ENCODE measurements around the gene ZGPAT. TPM values are rescaled to one million over a fixed set of nuclear protein-coding genes. Genes with fewer than 3 reads are reported as not detected.

Gene ZGPAT
- total RNA-seq, 1 experiment from 2014 or later = 27.6 TPM

DNA sequence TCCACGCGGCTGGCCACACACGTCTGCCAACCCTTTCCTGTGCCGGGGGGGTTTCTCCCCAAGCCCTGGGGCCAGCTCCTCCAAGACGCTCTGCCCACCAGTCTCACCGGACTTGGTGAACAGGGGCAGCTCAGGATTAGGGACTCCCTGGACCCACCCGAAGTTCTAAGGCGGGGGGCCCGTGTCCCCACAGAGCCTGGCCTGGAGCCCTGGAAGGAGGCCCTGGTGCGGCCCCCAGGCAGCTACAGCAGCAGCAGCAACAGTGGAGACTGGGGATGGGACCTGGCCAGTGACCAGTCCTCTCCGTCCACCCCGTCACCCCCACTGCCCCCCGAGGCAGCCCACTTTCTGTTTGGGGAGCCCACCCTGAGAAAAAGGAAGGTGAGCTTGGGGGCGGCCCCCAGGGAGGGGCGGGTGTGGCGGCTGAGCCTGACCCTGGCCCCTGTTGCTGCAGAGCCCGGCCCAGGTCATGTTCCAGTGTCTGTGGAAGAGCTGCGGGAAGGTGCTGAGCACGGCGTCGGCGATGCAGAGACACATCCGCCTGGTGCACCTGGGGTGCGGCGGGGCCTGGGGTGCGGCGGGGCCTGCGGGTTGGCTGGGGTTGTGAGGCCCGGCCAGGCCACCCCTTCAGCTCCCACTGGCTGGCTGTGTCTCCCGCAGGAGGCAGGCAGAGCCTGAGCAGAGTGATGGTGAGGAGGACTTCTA, 34.0 kb downstream of the ZGPAT start:
- no peak overlapping the region for H3K27ac ChIP-seq (ENCODE audit: insufficient read length, low read depth, low read length)
- no CpG with 5 or more reads among the region's 30 CpGs for WGBS (ENCODE audit: extremely low coverage, insufficient read length, low lambda C conversion rate)
- TF ChIP-seq, protein P1, sequence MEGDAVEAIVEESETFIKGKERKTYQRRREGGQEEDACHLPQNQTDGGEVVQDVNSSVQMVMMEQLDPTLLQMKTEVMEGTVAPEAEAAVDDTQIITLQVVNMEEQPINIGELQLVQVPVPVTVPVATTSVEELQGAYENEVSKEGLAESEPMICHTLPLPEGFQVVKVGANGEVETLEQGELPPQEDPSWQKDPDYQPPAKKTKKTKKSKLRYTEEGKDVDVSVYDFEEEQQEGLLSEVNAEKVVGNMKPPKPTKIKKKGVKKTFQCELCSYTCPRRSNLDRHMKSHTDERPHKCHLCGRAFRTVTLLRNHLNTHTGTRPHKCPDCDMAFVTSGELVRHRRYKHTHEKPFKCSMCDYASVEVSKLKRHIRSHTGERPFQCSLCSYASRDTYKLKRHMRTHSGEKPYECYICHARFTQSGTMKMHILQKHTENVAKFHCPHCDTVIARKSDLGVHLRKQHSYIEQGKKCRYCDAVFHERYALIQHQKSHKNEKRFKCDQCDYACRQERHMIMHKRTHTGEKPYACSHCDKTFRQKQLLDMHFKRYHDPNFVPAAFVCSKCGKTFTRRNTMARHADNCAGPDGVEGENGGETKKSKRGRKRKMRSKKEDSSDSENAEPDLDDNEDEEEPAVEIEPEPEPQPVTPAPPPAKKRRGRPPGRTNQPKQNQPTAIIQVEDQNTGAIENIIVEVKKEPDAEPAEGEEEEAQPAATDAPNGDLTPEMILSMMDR (conservative IDR thresholded peaks at IDR 0.05) = no peak

More for the DNA sequence above, 34.0 kb downstream of the ZGPAT start:
- H3K4me2 ChIP-seq (ENCODE audit: insufficient read depth, insufficient read length, low read length) = no peak overlapping the region
- H2BK12ac ChIP-seq (ENCODE audit: insufficient read length, low read depth, low read length) = no peak overlapping the region
- no peak for DNase-seq
- H3K27ac Mint-ChIP-seq = no peak overlapping the region
- no peak overlapping the region for H3K23ac ChIP-seq (ENCODE audit: insufficient read length, low read depth, low read length)
- H4K20me1 ChIP-seq (ENCODE audit: control insufficient read depth, insufficient read depth, insufficient read length) = no peaks in the 10 kb centered on the region
- no peaks in the 10 kb centered on the region for H3K27me3 ChIP-seq (ENCODE audit: insufficient read depth, low read length)
- no peak overlapping the region for H2AFZ ChIP-seq (ENCODE audit: low read length)
- no peak overlapping the region for H3K9ac ChIP-seq (ENCODE audit: extremely low read depth, insufficient read length, low read length)
- no peaks in the 10 kb centered on the region for H3K9me3 ChIP-seq (ENCODE audit: control insufficient read depth, low read depth, low read length)
- no peak overlapping the region for H3K18ac ChIP-seq (ENCODE audit: insufficient read length, low read depth, low read length)
- H3T11ph ChIP-seq (ENCODE audit: low read length) = no peak overlapping the region
- no peak overlapping the region for H3K14ac ChIP-seq (ENCODE audit: insufficient read depth, low read length)
- H2AK5ac ChIP-seq (ENCODE audit: insufficient read length, low read length) = no peak overlapping the region
- no peak overlapping the region for H2BK5ac ChIP-seq (ENCODE audit: insufficient read length, low read length)
- no peak overlapping the region for H4K91ac ChIP-seq (ENCODE audit: insufficient read length, low read depth, low read length)
- H4K8ac ChIP-seq (replicated peaks; ENCODE audit: insufficient read length, low read depth, low read length) = no peak overlapping the region
- H3K23me2 ChIP-seq (ENCODE audit: insufficient read length, low read depth, low read length, poor library complexity, severe bottlenecking) = peaks cover 9% of the 10 kb centered on the region
- H3K9me3 Mint-ChIP-seq = no peaks in the 10 kb centered on the region
- no peak overlapping the region for H3K4ac ChIP-seq (ENCODE audit: low read depth, low read length)
- H3K79me2 ChIP-seq (ENCODE audit: insufficient read depth, low read length) = no peaks in the 10 kb centered on the region
- peak overlapping the region; percentile 65 to 76; a peak in 3 of 5 replicates for H3K4me3 Mint-ChIP-seq
- H2BK20ac ChIP-seq (ENCODE audit: low read depth, low read length, poor library complexity, severe bottlenecking) = no peak overlapping the region
- no peaks in the 10 kb centered on the region for H3K79me1 ChIP-seq (ENCODE audit: insufficient read depth, low read depth, low read length, poor library complexity, severe bottlenecking)
- H4K5ac ChIP-seq (ENCODE audit: insufficient read length, low read depth, low read length) = no peak overlapping the region
- peaks cover 0 to 2% of the 10 kb centered on the region in 2 experiments; a peak in 1 of 4 replicates for H3K4me1 Mint-ChIP-seq
- H3K36me3 Mint-ChIP-seq (ENCODE audit: insufficient read depth in 1 of 3, low read depth in 3 of 3) = peaks cover 0 to 14% (median 14%) of the 10 kb centered on the region in 3 experiments; a peak in 4 of 7 replicates
- no peak overlapping the region for H2BK120ac ChIP-seq (ENCODE audit: low read depth, low read length, poor library complexity, severe bottlenecking)
- no peaks in the 10 kb centered on the region for H3K4me1 ChIP-seq (ENCODE audit: insufficient read depth, low read length)
- no peaks in the 10 kb centered on the region for H3K27me3 Mint-ChIP-seq (ENCODE audit: low read depth)
- H2BK15ac ChIP-seq (ENCODE audit: low read depth, low read length) = no peak overlapping the region
- H3K56ac ChIP-seq (ENCODE audit: insufficient read length, low read depth, low read length) = no peak overlapping the region

All from H9 (cell line).